Forelimb muscle (tissue), 1 donor: Measurements from ENCODE around the gene ATOH8. TPM values are rescaled to one million over a fixed set of nuclear protein-coding genes. Genes with fewer than 3 reads are reported as not detected.

Experiments used
- DNase-seq: peaks from one replicate; pipeline ENCODE4 v3.0.0-alpha.2; 2013; ENCODE audit warnings: low read depth
- polyA plus RNA-seq: library from polyadenylated mRNA; unstranded; fragments of 120-200 nt; gene quantifications from one replicate; pipeline ENCODE4 v1.2.1, GENCODE V29; 2013; ENCODE audit not compliant: insufficient read length

ATOH8 gene
- polyA plus RNA-seq, 1 donor: 21.1 TPM

DNA sequence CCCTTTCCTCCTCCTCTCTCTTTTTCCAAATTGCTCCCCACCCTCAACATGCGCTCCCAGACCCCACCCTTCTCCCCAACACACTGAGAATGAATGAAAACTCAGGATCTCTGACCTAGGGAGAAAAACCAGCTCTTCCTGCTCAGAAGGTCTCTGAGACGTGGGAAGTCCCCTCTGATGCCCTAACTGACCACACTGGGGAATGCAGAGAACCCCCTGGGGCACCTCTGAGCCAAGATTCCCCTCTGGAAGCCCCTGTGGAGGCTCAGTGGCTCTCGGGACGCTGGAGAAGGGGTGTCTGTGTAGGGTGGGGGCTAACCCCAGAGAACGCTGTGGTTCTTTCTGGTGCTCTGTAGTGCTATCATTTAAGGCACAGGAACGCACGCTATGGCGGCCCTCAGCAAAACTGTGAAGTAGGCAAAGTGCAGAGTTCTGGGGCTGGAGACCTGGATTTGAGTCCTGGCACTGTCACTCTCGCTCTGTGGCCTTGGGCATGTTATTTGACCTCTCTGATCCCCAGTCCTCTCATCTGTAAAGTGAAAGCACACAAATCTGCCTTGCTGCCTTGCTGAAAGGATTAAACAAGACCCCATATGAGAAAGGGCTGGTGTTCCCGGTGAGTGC, 17.1 kb downstream of the ATOH8 start:
- DNase-seq: no peak

DNA sequence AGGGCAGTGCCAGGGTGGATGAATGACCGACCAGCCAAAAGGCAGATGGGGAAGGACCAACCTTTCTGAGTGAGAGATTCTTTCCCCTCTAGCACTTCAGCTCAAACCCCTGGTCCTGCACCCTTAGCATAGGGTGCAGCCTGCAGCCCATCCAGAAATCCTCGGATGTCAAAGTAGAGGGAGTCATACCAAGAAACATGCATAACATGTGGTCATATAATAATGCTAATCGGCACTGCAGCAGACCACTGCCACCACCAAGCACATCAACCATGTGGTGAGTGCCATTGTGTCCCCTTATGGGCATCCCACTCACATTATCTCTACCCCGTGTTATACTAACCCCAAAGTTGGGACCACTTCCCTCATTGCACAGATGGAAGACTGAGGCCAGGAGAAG, 17.7 kb downstream of the ATOH8 start:
- no peak for DNase-seq

DNA sequence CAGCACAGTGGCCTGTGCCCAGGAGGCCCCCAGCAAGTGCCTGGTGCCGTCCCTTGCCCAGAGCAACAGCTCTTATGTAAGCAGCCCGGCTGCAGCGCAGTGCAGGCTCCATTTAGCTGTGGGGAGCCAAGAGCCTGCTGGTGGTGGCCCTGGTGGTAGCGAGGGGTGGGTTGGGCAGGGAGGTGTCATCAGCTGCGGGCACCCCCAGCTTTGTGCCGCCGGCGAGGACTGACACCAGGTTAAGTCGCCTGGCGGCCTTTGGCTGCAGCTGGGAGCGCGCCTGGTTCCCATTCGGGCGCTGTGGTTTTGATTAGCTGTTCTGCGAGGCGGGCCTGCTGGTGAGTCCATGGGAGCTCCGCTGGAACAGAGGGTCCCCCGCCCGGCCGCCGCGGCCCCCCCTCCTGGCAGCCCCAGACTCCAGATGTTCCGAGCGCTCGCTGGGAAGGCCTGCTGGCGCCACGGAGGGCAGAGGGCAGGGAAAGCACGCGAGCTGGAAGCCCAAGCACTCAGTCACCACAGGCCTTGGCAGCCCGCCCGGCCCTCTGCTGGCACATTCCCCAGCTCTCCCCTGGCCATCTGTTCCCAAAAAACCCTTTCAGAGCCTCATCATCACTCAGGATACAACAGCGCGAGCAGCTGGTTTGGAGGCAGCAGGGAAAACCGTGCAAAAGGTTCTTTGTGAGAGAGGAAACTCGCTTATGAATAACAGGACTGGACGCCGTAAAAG, 18.4 kb downstream of the ATOH8 start:
- peak; percentile 96 for DNase-seq

DNA sequence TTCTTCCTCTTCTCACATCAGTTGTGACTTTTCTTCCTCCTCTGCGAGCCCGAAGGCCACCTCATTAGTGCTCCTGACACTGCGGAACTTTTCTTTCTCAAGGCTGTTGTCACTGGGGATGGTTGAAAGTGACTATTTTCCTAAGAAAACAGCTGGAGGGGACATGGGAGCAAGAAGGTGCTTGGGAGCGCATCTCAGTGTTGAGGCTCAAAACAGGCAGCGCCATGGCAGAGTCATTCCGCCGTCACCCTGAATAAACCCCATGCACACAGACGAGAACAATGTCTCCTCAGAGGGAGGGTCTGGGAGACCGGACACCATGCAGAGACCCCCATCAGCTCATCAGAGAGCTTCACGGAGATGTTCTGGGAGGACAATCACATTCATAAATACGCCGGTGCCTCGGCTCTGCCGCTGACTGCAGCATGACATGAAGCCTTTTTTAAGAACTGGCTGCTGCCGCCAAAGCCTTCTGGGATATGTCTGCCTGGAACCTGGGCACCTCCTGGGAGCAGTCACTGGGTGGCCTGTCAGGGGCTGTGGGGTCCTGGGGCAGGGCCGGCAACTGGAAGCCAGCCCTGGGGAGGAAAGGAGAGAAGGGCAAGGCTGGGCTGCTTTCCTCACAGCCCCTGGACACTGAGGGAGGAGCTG, 19.2 kb downstream of the ATOH8 start:
- no peak for DNase-seq

DNA sequence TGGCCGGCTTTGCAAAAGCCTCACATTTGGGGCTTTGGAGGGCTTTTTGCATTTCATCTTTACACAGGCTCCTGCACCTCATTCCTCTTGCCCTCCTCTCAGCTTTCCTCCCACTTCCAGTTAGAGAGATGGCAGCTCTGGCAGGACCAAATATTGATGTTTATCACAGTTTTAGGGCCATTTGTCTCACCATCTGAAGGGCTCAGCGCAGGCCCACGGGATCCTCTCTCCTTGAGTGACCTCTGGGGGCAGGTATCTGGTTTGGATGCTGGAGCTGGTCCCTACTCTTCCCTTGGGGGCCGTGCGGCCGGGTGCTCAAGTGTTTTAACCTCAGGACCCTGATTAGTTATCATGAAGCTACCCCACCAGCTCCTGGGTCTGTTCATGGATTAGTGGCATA, 19.9 kb downstream of the ATOH8 start:
- no peak for DNase-seq

DNA sequence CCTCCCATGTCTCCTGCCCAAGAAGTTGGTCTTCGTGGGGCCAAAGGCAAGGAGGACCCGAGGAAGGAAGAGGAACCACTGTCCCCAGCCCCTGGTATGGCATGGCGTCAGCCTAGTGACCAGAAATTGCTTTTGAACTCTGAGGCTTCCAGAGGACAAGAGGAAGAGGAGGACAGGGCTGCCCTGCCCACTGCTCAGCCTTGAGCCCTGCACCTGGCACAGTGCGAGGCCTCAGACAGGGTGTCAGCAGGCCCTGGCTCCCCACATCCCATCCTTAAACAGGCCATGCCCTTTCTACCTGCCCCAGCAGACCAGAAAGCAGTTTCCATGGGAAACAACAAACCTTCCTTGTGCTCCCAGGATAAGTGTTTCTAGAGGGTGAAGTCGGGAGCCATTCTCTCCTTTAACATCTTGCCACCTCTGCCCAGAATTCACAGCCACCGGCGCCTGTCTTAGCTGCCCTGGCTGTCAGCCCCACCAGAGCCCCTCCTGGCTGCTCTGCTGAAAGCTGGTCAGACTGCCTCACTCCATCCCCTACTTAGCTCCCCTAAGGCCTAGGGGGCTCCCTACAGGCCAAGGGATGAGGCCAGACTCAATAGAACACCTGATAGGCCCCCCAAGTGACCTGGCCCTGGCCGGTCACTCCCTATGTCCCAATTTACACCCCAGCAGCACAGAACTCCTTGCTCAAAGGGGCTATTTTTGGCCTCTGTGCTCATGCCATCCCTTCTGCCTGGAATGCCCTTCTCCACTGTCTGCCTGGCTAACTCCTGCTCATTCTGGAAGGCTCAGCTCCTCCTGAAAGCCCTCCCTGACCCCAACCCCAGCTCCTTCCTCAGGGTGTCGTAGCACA, 20.6 kb downstream of the ATOH8 start:
- no peak for DNase-seq

DNA sequence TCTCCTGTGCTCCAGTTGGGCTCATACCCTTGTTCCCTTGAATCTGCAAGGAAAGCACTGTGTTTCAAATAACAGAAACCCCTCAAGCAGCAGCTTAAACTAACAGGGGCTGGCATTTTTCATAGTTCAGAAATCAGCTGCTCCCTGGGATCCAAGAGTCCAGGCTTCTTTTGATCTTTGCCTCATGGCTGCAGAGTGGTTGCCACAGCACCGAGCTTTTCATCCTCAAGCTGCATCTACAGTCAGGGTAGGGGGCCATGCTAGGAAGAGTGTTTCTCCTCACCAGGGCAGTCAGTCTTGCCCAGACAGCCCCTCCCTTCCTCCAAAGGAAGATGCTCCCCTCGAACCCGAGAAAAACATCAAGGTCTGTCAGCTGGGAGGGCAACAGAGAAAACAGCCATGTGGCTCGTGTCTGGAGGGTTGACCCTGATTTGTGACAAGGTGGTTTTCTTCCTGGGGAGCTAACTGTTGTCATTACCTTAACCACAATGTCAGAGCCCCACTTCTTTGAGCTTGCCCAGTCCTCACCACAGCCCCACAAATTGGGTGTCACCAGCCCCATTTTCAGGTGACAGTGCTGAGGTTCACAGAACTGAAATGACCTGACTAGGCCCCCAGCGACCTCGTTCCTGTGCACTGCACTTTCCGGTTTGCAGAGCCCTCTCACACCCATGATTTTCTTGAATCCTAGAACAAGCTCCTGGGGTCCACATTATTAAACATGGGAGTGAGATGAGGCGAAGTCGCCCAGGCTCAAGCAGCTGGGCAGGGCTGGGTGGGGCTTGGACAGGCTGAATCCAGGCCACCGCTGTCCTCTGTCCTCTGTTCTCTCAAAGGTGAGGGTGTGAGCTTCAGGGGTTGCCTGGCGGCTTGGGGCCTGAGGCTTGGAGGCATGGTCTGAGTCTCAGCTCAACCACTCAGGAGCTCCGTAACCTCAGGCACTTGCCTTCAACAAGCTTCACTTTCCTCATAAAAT, 21.9 kb downstream of the ATOH8 start:
- no peak for DNase-seq

DNA sequence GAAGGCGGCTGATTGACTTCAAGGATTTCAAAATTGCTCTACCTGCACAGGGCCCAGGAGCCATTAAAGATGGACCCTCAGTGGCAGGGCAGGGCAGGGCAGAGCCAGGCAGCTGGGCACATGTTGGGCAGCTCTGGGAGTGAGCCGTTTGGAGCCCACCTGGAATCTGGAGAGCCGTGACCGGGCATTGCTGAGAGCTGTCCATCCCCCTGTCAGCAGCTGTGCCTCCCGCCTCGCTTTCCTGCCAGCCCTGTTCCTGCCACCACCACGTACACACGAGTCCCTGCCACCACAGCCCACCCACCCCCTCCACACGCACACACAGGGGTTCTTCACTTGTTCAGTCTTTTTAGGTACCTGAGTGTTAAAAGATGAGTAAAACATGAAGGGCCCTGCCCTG, 22.9 kb downstream of the ATOH8 start:
- no peak for DNase-seq

DNA sequence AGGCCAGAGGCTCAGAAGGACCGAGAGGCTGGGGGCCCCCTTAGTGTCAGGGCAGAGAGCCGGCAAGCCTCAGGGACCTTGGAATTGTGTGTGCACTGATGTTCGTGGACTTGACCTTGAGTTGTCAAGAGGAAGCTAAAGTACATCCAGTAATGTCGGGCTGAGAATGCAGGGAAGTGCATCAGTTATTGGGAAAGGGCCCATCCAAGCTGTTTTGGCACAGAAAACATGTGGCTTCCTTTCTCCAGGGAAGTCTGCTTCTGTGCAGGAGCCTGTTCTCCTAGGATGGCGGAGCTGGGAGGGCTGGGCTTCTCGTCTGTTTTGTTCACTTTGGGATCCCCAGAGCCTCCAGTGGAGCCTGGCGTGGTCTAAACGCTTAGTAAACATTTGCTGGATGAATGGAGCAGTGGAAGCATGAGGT, 23.7 kb downstream of the ATOH8 start:
- no peak for DNase-seq

DNA sequence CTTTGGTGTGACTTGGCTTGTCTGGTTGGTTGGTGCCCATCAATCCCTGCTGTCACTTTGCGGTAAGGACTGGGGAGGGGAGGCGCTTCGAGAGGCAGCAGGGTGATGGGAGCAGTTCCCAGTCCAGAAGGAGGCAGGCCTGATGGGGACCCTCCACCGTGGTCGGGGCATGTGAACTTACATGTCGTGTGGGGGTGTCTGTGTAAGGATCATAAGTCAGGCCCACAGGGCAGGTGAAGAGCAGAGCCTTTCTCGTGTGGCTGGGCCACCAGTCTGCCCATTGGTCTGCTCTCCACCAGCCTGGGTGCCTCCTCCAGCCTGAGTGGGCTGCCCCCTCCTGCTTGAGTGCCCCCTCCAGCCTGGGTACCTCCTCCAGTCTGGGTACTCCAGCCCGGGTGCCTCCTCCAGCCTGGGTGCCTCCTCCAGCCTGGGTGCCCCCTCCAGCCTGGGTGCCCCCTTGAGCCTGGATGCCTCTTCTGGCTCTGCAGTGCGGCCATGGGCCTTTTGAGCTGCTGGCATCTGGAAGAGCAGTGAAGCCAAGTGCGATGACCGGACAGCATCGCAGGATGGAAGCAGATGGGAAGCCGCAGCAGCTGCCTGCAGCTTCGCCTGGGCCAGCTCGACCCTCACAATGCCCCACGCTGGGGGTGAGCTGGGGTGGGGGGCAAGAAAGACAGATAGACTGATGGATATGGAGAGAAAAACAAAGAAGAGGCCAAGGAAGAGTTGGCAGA, 25.0 kb downstream of the ATOH8 start:
- no peak for DNase-seq

DNA sequence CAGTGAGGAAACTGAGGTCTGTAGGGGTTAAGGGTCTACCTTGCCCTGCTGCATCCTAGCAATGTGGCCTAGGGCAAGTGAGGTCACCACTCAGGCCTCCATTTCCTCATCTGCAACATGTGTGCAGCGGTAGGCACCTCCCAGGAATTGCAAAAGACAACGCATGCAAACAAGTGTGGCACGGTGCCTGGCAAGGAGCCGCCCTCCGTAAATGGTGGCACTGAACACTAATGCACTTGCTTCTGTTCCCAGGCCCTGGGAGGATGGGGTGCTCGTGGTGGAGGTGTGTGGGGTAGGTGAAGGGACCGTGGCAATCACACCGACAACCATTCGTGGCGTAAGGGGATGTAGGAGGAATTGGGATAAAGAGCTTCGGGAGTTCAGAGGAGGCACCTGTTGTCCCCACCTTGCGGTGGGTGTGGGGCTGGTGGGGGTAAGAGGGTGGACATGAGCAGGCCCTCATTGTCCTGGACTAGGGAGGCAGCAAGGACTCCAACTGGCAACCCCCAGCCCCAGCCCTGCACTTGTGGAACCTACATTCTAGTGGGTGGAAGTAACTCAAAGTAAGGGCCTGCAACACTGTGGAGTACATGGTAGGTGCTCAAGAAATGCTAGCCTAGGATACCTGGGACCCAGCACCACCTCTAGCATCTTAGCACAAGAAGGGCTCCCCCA, 26.0 kb downstream of the ATOH8 start:
- DNase-seq: no peak

DNA sequence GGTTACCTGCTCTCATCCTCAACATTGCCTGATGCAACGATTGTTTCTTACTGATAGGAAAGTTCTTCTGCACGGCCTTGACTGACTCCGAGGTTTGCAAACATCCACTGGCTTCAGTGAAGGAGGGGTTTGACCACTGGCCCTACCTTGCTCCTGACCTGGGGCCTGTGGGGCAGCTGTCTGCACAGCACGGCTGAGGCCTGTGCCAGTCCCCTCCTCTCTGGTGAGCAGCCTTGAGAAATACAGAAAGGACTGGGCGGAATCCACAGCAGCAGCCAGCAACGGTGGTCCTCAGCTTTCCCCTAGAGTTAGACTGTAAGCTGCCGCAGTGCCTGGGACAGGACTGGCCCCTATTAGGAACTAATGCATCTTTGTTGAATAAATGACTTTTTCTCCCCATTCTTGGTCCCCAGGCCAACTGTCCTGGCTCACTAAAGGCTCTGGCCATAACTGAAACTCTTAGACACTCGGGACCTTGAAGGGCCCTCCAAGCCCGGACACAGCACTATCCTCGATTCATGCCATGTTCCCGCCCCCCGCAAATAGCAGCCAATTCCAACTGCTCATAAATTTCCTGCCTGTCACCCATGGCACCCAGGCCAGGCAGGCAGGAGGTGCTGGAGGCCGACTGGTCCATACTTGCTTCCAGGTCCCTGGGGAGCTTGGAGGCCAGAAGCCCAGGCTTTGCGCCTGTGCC, 26.7 kb downstream of the ATOH8 start:
- no peak for DNase-seq

DNA sequence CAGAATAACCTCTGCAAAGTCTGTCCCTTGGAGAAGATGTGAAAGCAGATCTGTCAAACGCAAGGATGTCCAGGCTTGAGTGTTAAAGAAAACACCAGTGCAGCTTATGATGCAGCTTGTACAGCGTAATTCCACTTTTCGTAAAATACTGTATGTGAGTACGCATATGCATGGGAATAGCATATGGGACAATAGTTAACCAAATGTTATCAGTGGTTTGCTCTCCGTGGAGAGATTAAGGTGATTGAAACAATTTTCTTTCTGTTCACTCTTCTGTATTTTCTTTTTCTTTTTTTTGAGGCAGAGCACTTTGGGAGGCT, 27.2 kb downstream of the ATOH8 start:
- DNase-seq: no peak

DNA sequence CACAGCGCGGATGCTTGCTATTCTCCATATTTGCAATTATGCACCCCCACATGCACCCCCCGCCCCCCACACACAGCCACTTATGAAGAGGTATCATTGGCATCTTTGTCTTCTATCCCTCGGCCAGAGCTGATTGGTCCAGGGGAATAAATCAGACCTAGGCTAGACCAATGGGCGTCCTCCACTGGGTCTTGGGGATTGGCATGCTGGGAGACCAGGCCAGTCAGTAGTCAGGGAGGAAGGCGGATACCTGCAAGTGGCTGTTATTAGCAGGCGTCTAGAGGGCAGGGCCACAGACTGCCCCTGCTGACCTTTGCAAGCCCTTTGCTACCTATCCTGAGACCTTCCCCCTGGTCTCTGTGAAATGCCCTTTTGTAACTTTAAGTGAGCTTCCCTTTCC, 30.0 kb downstream of the ATOH8 start:
- no peak for DNase-seq

DNA sequence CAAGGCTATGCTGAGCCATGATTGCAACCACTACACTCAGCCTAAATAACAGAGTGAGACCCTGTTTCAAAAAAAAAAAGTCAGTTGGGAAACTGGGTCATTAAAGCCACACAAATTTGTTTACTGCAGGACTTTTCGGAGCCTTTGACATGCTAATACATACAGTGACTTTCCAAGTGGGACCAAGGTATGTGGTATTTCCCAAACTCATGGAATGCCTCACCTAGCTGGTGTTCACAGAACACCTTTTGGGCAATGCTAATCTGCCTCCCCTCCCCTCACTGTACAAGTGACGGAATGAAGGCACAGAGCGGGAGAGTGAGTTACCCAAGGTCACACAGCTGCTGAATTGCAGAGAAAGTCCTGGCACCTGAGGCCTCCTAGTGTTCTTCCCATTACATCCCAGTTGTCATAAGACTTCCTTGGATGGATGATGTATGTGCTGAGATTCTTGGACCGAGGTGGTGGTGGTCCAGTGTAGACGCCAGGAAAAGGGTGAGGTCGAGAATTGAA, 30.7 kb downstream of the ATOH8 start:
- DNase-seq: no peak

DNA sequence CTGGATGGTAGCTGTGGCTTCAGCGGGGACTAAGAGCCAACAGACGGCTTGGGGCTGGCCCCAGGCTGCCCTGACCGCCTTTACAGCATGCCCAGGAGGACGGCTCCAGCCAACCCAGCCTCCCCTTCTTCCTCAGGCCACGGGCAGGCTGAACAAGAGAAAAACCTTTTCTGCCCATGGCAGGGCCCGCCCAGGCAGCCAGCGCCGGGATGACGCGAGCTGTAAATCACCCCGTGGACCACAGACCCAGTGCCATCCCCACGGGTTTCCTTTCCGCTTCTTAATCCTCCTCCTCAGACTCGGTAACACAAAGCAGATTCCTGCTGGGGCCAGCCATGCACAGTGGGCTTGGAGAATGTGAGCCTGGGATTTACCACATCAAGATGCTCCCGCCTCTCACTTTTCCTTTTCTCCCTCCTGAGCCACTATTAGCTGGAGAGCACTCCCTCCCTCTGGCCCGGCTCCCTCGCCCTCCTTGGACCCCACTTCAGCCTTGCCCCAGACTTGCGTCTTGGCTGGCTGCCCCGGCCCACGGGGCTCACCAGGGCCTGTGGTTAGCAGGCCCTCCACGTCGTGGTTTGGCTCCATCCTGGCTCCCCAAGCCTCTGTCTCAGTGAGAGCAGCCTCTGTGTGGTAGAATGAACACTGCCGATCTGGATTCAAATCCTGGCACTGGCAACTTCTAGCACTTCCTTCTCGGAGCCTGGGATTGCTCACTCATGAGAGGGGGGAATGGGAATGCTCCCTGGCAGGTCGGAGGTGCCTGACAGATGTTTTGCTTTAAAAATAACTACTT, 31.4 kb downstream of the ATOH8 start:
- DNase-seq: no peak

DNA sequence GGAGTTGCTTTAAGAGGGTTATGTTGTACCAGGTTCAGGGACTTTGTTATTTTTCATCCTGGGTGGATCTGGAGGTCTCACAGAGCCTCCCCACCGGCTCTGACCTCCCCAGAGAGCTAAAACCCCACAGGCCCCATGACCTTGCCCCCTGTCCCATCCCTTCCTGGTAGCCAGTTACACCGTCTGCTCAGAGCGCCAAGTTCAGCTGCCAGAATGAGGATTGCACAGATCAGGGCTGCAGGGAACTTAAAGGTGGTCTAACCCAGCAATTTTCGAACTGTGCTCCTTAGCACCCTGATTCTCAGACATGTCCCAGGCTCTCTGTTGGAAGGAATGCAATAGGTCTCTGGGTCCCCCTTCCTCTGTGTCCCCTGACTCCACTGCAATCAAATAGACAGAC, 32.1 kb downstream of the ATOH8 start:
- DNase-seq: no peak

DNA sequence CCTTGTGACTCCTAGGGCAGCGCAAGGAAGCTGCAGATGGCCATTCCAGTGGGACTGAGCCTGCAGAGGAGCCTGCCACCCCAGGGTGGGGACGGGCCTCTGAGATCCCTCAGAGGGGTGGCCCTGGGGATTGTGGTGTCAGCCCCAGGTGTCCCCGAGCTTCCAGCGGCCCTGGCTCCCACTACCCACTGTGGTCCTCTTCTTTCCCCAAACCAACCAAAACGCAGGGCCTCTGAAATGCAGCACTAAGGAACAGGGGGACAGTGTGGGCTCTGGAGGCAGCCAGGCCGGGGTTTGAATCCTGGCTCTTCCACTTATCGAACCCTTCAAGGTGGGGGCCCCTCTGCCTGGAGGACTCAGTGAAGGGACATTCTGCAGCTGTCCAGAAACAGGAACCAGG, 32.7 kb downstream of the ATOH8 start:
- DNase-seq: no peak
